ENCODE data around the gene TMUB1.
A peak's percentile ranks its signal among the peaks of the same experiment; 100 is the strongest.

Gene TMUB1

GRCh38 chr7:151064993-151065392 lies 18.3 kb downstream of the TMUB1 start:
- CTCF ChIA-PET = no interaction called here

GRCh38 chr7:151064454-151064853 lies 18.8 kb downstream of the TMUB1 start:
- CTCF ChIA-PET = no interaction called here
- DNase-seq (ENCODE audit: low spot score) = no peak
- no peak for TF ChIP-seq CTCF (conservative IDR thresholded peaks at IDR 0.05; ENCODE audit: low read depth)
- peak overlapping the region; percentile 96 for H3K27ac ChIP-seq
- POLR2A ChIA-PET (ENCODE audit: low non-redundant PET) = no interaction called here

More at GRCh38 chr7:151064993-151065392, 18.3 kb downstream of the TMUB1 start:
- POLR2A ChIA-PET (ENCODE audit: low non-redundant PET) = no interaction called here
- peak overlapping the region; percentile 96 for H3K27ac ChIP-seq
- TF ChIP-seq CTCF (conservative IDR thresholded peaks at IDR 0.05; ENCODE audit: low read depth) = no peak
- DNase-seq (ENCODE audit: low spot score) = no peak

DNA sequence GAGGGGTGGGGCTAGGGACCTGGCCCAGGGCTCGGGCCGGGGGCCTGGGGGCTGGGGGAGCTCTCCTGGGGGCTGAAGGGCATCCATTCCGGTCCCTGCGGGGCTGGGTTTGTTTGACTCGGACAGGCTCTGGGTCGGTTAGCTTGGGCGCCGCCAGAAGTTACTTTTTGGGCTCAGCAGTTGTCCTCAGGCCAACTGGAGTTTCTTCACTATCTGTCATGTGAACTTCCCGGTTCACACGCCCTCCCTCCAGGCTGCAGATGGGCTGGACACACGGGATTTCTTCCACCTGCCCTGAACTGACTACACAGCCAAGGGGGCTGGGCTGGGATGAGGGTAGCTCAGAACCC lies 20.1 kb downstream of the TMUB1 start:
- DNase-seq (ENCODE audit: low spot score) = no peak
- ChIA-PET POLR2A (ENCODE audit: low non-redundant PET) (no interaction called here), CTCF (interaction anchor here (0.6 kb wide), 2 partner anchors 16 to 39 kb away, joined by 3 to 4 read pairs; partner anchors contain the start of gene ATG9B)
- peak overlapping the region; percentile 96 for H3K27ac ChIP-seq
- no peak for TF ChIP-seq CTCF (conservative IDR thresholded peaks at IDR 0.05; ENCODE audit: low read depth)

- peak overlapping the region; percentile 96 for H3K27ac ChIP-seq
Observed at GRCh38 chr7:151062399-151063211, 20.7 kb downstream of the TMUB1 start.

GRCh38 chr7:151062111-151062398 lies 21.2 kb downstream of the TMUB1 start:
- no peak for TF ChIP-seq CTCF (conservative IDR thresholded peaks at IDR 0.05; ENCODE audit: low read depth)
- H3K27ac ChIP-seq = peak overlapping the region; percentile 96
- ChIA-PET CTCF (interaction anchor here (0.6 to 0.7 kb wide), 2 partner anchors 25 to 54 kb away, joined by 3 read pairs; no protein-coding TSS in a partner anchor), POLR2A (ENCODE audit: low non-redundant PET) (interaction anchor here (0.7 to 0.9 kb wide), 2 partner anchors 19 kb away, joined by 3 read pairs; partner anchors contain the start of gene FASTK)
- DNase-seq (ENCODE audit: low spot score) = no peak

More at GRCh38 chr7:151062399-151063211, 20.7 kb downstream of the TMUB1 start:
- POLR2A ChIA-PET (ENCODE audit: low non-redundant PET) = interaction anchor here (0.7 to 0.9 kb wide), 2 partner anchors 18 to 19 kb away, joined by 3 read pairs; partner anchors contain the start of gene FASTK
- no peak for TF ChIP-seq CTCF (conservative IDR thresholded peaks at IDR 0.05; ENCODE audit: low read depth)
- CTCF ChIA-PET = interaction anchor here (0.6 to 0.7 kb wide), 4 partner anchors 15 to 53 kb away, joined by 3 to 4 read pairs (median 3); partner anchors contain the start of gene ATG9B
- no peak for DNase-seq (ENCODE audit: low spot score)

GRCh38 chr7:151061213-151062110 lies 21.8 kb downstream of the TMUB1 start:
- ChIA-PET POLR2A (ENCODE audit: low non-redundant PET) (interaction anchor here (0.6 to 0.7 kb wide), 3 partner anchors 19 to 1500 kb away, joined by 3 to 4 read pairs (median 3); partner anchors contain the start of gene FASTK), CTCF (no interaction called here)
- TF ChIP-seq CTCF (conservative IDR thresholded peaks at IDR 0.05; ENCODE audit: low read depth) = no peak
- H3K27ac ChIP-seq = peak overlapping the region; percentile 96
- DNase-seq (ENCODE audit: low spot score) = no peak
